ENCODE results near the gene CDR2L.

Gene CDR2L

DNA sequence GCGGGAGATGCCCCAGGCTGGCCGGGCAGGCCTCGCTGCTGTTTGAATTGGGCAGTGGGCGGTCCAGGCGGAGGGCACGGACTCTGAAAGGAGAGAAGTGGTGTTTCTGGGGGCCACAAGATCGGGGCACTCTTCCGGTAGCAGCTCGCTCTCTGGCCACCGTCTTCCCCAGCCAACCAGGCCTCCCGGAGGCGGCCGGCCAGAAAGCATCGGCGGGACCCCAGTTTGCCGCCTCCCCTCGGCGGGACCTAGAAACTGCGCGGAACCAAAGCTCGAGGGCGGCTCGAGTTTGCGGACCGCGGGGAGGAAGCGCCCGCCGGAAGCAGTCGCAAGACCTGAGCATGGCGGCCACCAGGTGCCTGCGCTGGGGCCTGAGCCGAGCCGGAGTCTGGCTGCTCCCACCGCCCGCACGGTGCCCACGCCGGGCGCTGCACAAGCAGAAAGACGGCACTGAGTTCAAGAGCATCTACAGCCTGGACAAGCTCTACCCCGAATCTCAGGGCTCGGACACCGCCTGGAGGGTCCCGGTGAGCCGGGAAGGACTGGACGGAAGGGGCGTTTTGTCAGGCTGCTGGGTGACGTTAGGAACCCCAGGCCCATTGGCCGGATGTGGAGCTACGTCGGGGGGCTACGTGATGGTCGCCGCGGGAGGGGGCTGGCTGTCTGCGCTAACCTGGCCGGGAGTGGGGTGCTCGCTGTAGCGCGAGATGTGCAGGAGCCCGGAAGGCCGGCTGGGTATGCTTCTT, 25.1 kb downstream of the CDR2L start, which contains the start of gene MRPL58:
MRPL58 (plus strand) TSS at position 325 of the 746 bp plus-strand sequence; CDS start at position 342, 17 bp downstream.
- peaks cover 32% of the 10 kb centered on the region for H3K4me1 Mint-ChIP-seq
- H3K36me3 Mint-ChIP-seq (ENCODE audit: low read depth) = peaks cover 26% of the 10 kb centered on the region
- peak within 1 kb of the TSS; percentile 97 for H3K27ac Mint-ChIP-seq
- H3K9me3 Mint-ChIP-seq = no peaks in the 10 kb centered on the region
- H3K27me3 Mint-ChIP-seq (ENCODE audit: low read depth, poor library complexity) = peaks cover 10% of the 10 kb centered on the region
- peak within 1 kb of the TSS; percentile 93 for H3K4me3 Mint-ChIP-seq
- peak; percentile 88 for DNase-seq
- peak; percentile 38 for TF ChIP-seq CTCF (IDR thresholded peaks at IDR 0.05)

- no peak for DNase-seq
- peak overlapping the region; percentile 0 for H3K27ac Mint-ChIP-seq
These were observed 25.7 kb downstream of the CDR2L start for GRCh38 chr17:75013092-75013559.

GRCh38 chr17:75019146-75019545, 31.7 kb downstream of the CDR2L start:
- TF ChIP-seq CTCF (IDR thresholded peaks at IDR 0.05) = no peak

More at GRCh38 chr17:75013092-75013559, 25.7 kb downstream of the CDR2L start:
- Mint-ChIP-seq H3K36me3 (ENCODE audit: low read depth) (peaks cover 31% of the 10 kb centered on the region), H3K4me3 (peak overlapping the region; percentile 93), H3K9me3 (no peaks in the 10 kb centered on the region), H3K27me3 (ENCODE audit: low read depth, poor library complexity) (peaks cover 6% of the 10 kb centered on the region), H3K4me1 (peaks cover 32% of the 10 kb centered on the region)
- no peak for TF ChIP-seq CTCF (IDR thresholded peaks at IDR 0.05)

DNA sequence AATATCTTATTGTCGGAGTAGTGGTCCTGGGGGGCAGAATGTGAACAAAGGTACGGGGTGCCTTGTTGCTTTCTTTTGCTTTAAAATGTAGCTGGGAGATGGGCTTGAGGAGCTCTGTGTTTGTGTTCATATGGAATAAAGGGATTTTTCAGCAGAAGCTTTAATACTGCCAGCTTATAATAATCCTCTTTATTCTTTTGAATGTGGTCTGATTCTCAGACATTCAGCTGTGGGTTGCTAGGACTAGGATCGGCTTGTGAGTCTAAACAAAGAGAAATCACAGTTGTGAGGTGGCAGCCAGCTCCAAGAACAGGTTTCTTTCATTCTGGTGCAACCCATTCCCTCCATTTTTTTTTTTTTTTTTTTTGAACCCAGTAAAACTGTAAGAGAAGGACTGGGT, 32.3 kb downstream of the CDR2L start:
- Mint-ChIP-seq H3K36me3 (ENCODE audit: low read depth) (peaks cover 69% of the 10 kb centered on the region), H3K27ac (no peak overlapping the region), H3K9me3 (no peaks in the 10 kb centered on the region), H3K27me3 (ENCODE audit: low read depth, poor library complexity) (peaks cover 4% of the 10 kb centered on the region), H3K4me1 (peaks cover 2% of the 10 kb centered on the region), H3K4me3 (no peak overlapping the region)
- DNase-seq = no peak
- TF ChIP-seq CTCF (IDR thresholded peaks at IDR 0.05) = no peak

More at GRCh38 chr17:75019146-75019545, 31.7 kb downstream of the CDR2L start:
- no peak overlapping the region for H3K4me3 Mint-ChIP-seq
- no peak overlapping the region for H3K27ac Mint-ChIP-seq
- peaks cover 4% of the 10 kb centered on the region for H3K27me3 Mint-ChIP-seq (ENCODE audit: low read depth, poor library complexity)
- H3K4me1 Mint-ChIP-seq = peaks cover 5% of the 10 kb centered on the region
- H3K36me3 Mint-ChIP-seq (ENCODE audit: low read depth) = peaks cover 67% of the 10 kb centered on the region
- no peak for DNase-seq
- H3K9me3 Mint-ChIP-seq = no peaks in the 10 kb centered on the region

GRCh38 chr17:75020331-75021110, 33.1 kb downstream of the CDR2L start:
- DNase-seq = no peak
- no peaks in the 10 kb centered on the region for H3K4me1 Mint-ChIP-seq
- H3K36me3 Mint-ChIP-seq (ENCODE audit: low read depth) = peaks cover 67% of the 10 kb centered on the region
- no peak overlapping the region for H3K27ac Mint-ChIP-seq
- peaks cover 4% of the 10 kb centered on the region for H3K27me3 Mint-ChIP-seq (ENCODE audit: low read depth, poor library complexity)
- H3K4me3 Mint-ChIP-seq = no peak overlapping the region
- no peak for TF ChIP-seq CTCF (IDR thresholded peaks at IDR 0.05)
- H3K9me3 Mint-ChIP-seq = peaks cover 3% of the 10 kb centered on the region
